IMR-90 (cell line): ENCODE measurements around the gene SLC25A44. TPM values are rescaled to one million over a fixed set of nuclear protein-coding genes. Genes with fewer than 3 reads are reported as not detected.
"Not testable (repeated sequence)": the region's sequence is repeated elsewhere in the genome, so short reads cannot be mapped to it uniquely, and the experiment has no call there.

ENCODE experiments used
- ATAC-seq: fragments of 200-7000 bp; cut with Tn5 transposase; 2 replicates; pipeline ENCODE4 v1.9.1; 2020; ENCODE audit warnings: low read depth, mild to moderate bottlenecking, moderate library complexity
- BruUV-seq: library from RNA; stranded (reverse); fragments of 400-500 nt; replicated peaks from 2 replicates; lab custom pipeline; 2021; lab: Mats Ljungman, UMichigan
- CTCF ChIA-PET: fragments of 300-600 bp; formaldehyde crosslinking; extraction: SDS; loops from one replicate; lab custom pipeline; 2021; ENCODE audit warnings: antibody characterized with exemption; lab: Yijun Ruan, JAX
- POLR2A ChIA-PET: fragments of 300-600 bp; sonication (Branson Sonifier 250); formaldehyde crosslinking; loops from one replicate; lab custom pipeline; 2022; ENCODE audit warnings: antibody characterized with exemption; ENCODE audit not compliant: unreplicated experiment; lab: Charles Lee
- DNase-seq: peaks from one replicate; pipeline ENCODE4 v3.0.0; 2013
- H2AFZ ChIP-seq: replicated peaks from 2 replicates; pipeline ENCODE3; 2013; ENCODE audit warnings: low read length, mild to moderate bottlenecking; ENCODE audit not compliant: poor library complexity
- H2AK5ac ChIP-seq: 2 replicates; pipeline ENCODE4 v1.6.1; 2013; ENCODE audit warnings: low read depth, low read length, inconsistent platforms
- H2AK9ac ChIP-seq: replicated peaks from 2 replicates; pipeline ENCODE3; 2013; ENCODE audit warnings: mild to moderate bottlenecking, low read depth, low read length, moderate library complexity; ENCODE audit not compliant: poor library complexity
- H2BK120ac ChIP-seq: 2 replicates; pipeline ENCODE4 v1.6.1; 2013; ENCODE audit warnings: low read depth, low read length, inconsistent platforms
- H2BK15ac ChIP-seq: 3 replicates; pipeline ENCODE4 v1.6.1; 2013; ENCODE audit warnings: low read depth, low read length, inconsistent platforms
- H2BK20ac ChIP-seq: 2 replicates; pipeline ENCODE4 v1.6.1; 2013; ENCODE audit warnings: low read depth, mild to moderate bottlenecking, inconsistent platforms, low read length, moderate library complexity
- H2BK5ac ChIP-seq: 2 replicates; pipeline ENCODE4 v1.6.1; 2013; ENCODE audit warnings: mild to moderate bottlenecking, low read depth, low read length, inconsistent platforms; ENCODE audit not compliant: poor library complexity, severe bottlenecking
- H3K14ac ChIP-seq: replicated peaks from 2 replicates; pipeline ENCODE4 v1.6.1; 2013; ENCODE audit warnings: low read depth, low read length, inconsistent platforms
- H3K18ac ChIP-seq: 2 replicates; pipeline ENCODE4 v1.6.1; 2013; ENCODE audit warnings: low read depth, low read length, control low read depth
- H3K23ac ChIP-seq: 2 replicates; pipeline ENCODE4 v1.6.1; 2013; ENCODE audit warnings: low read depth, low read length, inconsistent platforms
- H3K27ac ChIP-seq: 2 replicates; pipeline ENCODE4 v1.5.1; 2013; ENCODE audit warnings: mild to moderate bottlenecking, control low read depth, low read length; ENCODE audit not compliant: insufficient read depth
- H3K27me3 ChIP-seq: 2 replicates; pipeline ENCODE4 v1.6.1; 2013; ENCODE audit warnings: low read length; ENCODE audit not compliant: control insufficient read depth, insufficient read depth
- H3K36me3 ChIP-seq: 2 replicates; pipeline ENCODE4 v1.6.1; 2013; ENCODE audit warnings: low read length, mixed read lengths; ENCODE audit not compliant: control insufficient read depth, insufficient read depth
- H3K4ac ChIP-seq: 2 replicates; pipeline ENCODE4 v1.6.1; 2013; ENCODE audit warnings: low read depth, low read length, inconsistent platforms
- H3K4me1 ChIP-seq: 2 replicates; pipeline ENCODE4 v1.6.1; 2013; ENCODE audit warnings: low read length, mixed read lengths; ENCODE audit not compliant: control insufficient read depth, insufficient read depth
- H3K4me2 ChIP-seq: 2 replicates; pipeline ENCODE4 v1.6.1; 2013; ENCODE audit warnings: low read depth, mild to moderate bottlenecking, control low read depth, low read length, moderate library complexity
- H3K4me3 ChIP-seq: 2 replicates; pipeline ENCODE4 v1.5.1; 2013; ENCODE audit warnings: low read depth, mild to moderate bottlenecking, control low read depth, low read length, moderate library complexity; ENCODE audit not compliant: insufficient read depth
- H3K56ac ChIP-seq: 2 replicates; pipeline ENCODE4 v1.6.1; 2013; ENCODE audit warnings: low read length, inconsistent platforms; ENCODE audit not compliant: insufficient read depth; ENCODE audit errors: extremely low read depth
- H3K79me1 ChIP-seq, 2 experiments: 2 replicates each; pipeline ENCODE4 v1.6.1; 2013; ENCODE audit warnings: low read length in 2 of 2, inconsistent platforms in 1 of 2, low read depth in 1 of 2
- H3K9ac ChIP-seq: 2 replicates; pipeline ENCODE4 v1.6.1; 2013; ENCODE audit warnings: low read depth, low read length, control low read depth
- H3K9me1 ChIP-seq: 2 replicates; pipeline ENCODE4 v1.6.1; 2013; ENCODE audit warnings: low read length, inconsistent platforms; ENCODE audit not compliant: insufficient read depth
- H3K9me3 ChIP-seq: 2 replicates; pipeline ENCODE4 v1.6.1; 2013; ENCODE audit warnings: low read length; ENCODE audit not compliant: control insufficient read depth, insufficient read depth
- H4K20me1 ChIP-seq: 2 replicates; pipeline ENCODE4 v1.6.1; 2013; ENCODE audit warnings: low read length, inconsistent platforms; ENCODE audit not compliant: insufficient read depth
- H4K5ac ChIP-seq: 2 replicates; pipeline ENCODE4 v1.6.1; 2013; ENCODE audit warnings: mild to moderate bottlenecking, low read depth, low read length, control low read depth
- H4K8ac ChIP-seq, 2 experiments: 2 replicates each; pipeline ENCODE4 v1.6.1; 2013; ENCODE audit warnings: low read depth in 2 of 2, low read length in 2 of 2, control low read depth in 1 of 2, inconsistent platforms in 1 of 2
- H4K91ac ChIP-seq: 2 replicates; pipeline ENCODE4 v1.6.1; 2013; ENCODE audit warnings: low read depth, low read length, inconsistent platforms; ENCODE audit not compliant: insufficient read depth
- WGBS, 2 experiments: methylation state at CpG; one replicate each; pipeline versions ENCODE4 v1.1.5 to v1.1.7; 2013; ENCODE audit warnings: missing lambda C conversion rate in 2 of 2; ENCODE audit not compliant: insufficient read length in 1 of 2; ENCODE audit errors: extremely low coverage in 2 of 2; 5-methylcytosine and 5-hydroxymethylcytosine counted together
- dilution Hi-C: fragments of 300-500 bp; cut with HindIII; formaldehyde crosslinking; loops from one replicate; pipeline ENCODE4 v1.14.3; 2018; ENCODE audit warnings: low sequenced_read_pairs; ENCODE audit not compliant: unreplicated experiment
- in situ Hi-C: fragments of 300-500 bp; cut with MboI; formaldehyde crosslinking; loops from 3 replicates; pipeline ENCODE4 v1.14.3; 2019; ENCODE audit warnings: low sequenced_read_pairs, inconsistent platforms, mixed read lengths
- intact Hi-C: fragments of 100-400 bp; cut with micrococcal nuclease; formaldehyde crosslinking; loops from 2 replicates; pipeline ENCODE4 v1.10.0; 2022
- polyA plus RNA-seq, 3 experiments: library from polyadenylated mRNA; depleted of rRNA; stranded (reverse); fragments of >200 nt; gene quantifications; 2 replicates each; pipeline ENCODE4 v1.2.3, GENCODE V29; 2012; ENCODE audit warnings: low replicate concordance in 1 of 3
- total RNA-seq: library from RNA; depleted of rRNA; stranded (reverse); fragments of >200 nt; gene quantifications from 2 replicates; pipeline ENCODE4 v1.2.3, GENCODE V29; 2012

SLC25A44 gene
- total and polyA plus RNA-seq, 2 of the 4 experiments (the other 2 are of a cell fraction) = 12.7 to 20.2 TPM

DNA sequence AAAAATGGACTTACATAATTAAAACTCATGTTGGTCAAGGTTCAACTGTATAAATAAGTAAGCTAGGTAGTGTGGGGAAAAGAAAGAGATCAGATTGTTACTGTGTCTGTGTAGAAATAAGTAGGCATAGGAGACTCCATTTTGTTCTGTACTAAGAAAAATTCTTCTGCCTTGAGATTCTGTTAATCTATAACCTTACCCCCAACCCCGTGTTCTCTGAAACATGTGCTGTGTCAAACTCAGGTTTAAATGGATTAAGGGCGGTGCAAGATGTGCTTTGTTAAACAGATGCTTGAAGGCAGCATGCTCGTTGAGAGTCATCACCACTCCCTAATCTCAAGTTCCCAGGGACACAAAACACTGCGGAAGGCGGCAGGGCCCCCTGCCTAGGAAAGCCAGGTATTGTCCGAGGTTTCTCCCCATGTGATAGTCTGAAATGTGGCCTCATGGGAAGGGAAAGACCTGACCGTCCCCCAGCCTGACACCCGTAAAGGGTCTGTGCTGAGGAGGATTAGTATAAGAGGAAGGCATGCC lies 12.4 kb upstream of the SLC25A44 start:
- H3K27ac ChIP-seq, H3K9ac ChIP-seq, in situ Hi-C loops, H3K9me1 ChIP-seq, H4K5ac ChIP-seq, BruUV-seq, H4K20me1 ChIP-seq, H2BK5ac ChIP-seq, H3K79me1 ChIP-seq, H3K18ac ChIP-seq, H2AFZ ChIP-seq, H4K91ac ChIP-seq, H2BK15ac ChIP-seq, H3K4me1 ChIP-seq, CTCF ChIA-PET, H3K36me3 ChIP-seq, H3K23ac ChIP-seq, POLR2A ChIA-PET, H2AK5ac ChIP-seq, H3K9me3 ChIP-seq, ATAC-seq, H2AK9ac ChIP-seq, H4K8ac ChIP-seq, DNase-seq, H2BK20ac ChIP-seq, H3K4me3 ChIP-seq, H3K4ac ChIP-seq, H3K14ac ChIP-seq, dilution Hi-C loops, H2BK120ac ChIP-seq, H3K56ac ChIP-seq, intact Hi-C loops, H3K4me2 ChIP-seq: not testable (repeated sequence)
- WGBS, 2 experiments = no CpG with 5 or more reads among the region's 8 CpGs
- H3K27me3 ChIP-seq = peaks cover 12% of the 10 kb centered on the region

GRCh38 chr1:156182010-156182779 lies 11.7 kb upstream of the SLC25A44 start:
- H3K27me3 ChIP-seq, BruUV-seq, H3K27ac ChIP-seq, H4K8ac ChIP-seq, H2AFZ ChIP-seq, H3K9me3 ChIP-seq, H3K4me3 ChIP-seq, H3K56ac ChIP-seq, DNase-seq, H3K9me1 ChIP-seq, H3K18ac ChIP-seq, H2BK120ac ChIP-seq, ATAC-seq, H3K36me3 ChIP-seq, H2BK15ac ChIP-seq, CTCF ChIA-PET, H3K9ac ChIP-seq, H3K4ac ChIP-seq, dilution Hi-C loops, H2BK5ac ChIP-seq, H2AK5ac ChIP-seq, H4K20me1 ChIP-seq, H4K91ac ChIP-seq, H3K14ac ChIP-seq, H2BK20ac ChIP-seq, POLR2A ChIA-PET, H3K4me2 ChIP-seq, intact Hi-C loops, H3K79me1 ChIP-seq, H4K5ac ChIP-seq, H2AK9ac ChIP-seq, H3K23ac ChIP-seq, in situ Hi-C loops, H3K4me1 ChIP-seq: not testable (repeated sequence)
- no CpG with 5 or more reads among the region's 12 CpGs for whole genome bisulfite sequencing, 2 experiments
